ENCODE results near the gene POLR2H.

Gene POLR2H

DNA sequence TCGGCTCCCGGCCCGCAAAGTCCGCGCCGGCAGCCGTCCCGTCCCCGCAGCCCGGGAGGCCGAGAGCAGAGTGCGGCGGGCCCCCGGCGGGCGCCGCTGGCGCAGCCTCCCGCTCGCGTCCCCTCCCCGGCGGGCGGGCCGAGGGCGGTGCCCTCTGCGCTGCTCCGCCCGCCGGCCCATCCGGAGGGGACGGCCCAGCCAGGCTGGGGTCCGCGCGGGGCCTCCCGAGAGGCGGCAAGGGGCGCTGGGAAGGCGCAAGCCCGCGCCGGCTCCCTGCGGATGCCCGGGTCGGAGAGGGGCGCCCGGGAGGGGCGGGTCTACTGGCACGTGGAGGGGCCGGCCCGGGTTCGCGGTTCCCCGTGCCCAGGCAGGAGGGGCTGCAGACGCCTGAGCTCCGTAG is at the start of gene POLR2H, which contains the start of gene CLCN2:
POLR2H (plus strand) TSS at position 179 of the 400 bp plus-strand sequence. CDS start 1,783 bp downstream, outside the sequence.
CLCN2 (minus strand) TSS at position 74 of the 400 bp plus-strand sequence. CDS start 126 bp downstream, outside the sequence.
- DNase-seq (ENCODE audit: low read depth): no peak
- H3K4me3 ChIP-seq (ENCODE audit: control insufficient read depth, low read depth, low read length): peak within 1 kb of the TSS; percentile 91
- TF ChIP-seq, protein P1, sequence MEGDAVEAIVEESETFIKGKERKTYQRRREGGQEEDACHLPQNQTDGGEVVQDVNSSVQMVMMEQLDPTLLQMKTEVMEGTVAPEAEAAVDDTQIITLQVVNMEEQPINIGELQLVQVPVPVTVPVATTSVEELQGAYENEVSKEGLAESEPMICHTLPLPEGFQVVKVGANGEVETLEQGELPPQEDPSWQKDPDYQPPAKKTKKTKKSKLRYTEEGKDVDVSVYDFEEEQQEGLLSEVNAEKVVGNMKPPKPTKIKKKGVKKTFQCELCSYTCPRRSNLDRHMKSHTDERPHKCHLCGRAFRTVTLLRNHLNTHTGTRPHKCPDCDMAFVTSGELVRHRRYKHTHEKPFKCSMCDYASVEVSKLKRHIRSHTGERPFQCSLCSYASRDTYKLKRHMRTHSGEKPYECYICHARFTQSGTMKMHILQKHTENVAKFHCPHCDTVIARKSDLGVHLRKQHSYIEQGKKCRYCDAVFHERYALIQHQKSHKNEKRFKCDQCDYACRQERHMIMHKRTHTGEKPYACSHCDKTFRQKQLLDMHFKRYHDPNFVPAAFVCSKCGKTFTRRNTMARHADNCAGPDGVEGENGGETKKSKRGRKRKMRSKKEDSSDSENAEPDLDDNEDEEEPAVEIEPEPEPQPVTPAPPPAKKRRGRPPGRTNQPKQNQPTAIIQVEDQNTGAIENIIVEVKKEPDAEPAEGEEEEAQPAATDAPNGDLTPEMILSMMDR (IDR thresholded peaks at IDR 0.05; ENCODE audit: control insufficient read depth, insufficient read depth, low read depth, low read length, missing control alignments): no peak

DNA sequence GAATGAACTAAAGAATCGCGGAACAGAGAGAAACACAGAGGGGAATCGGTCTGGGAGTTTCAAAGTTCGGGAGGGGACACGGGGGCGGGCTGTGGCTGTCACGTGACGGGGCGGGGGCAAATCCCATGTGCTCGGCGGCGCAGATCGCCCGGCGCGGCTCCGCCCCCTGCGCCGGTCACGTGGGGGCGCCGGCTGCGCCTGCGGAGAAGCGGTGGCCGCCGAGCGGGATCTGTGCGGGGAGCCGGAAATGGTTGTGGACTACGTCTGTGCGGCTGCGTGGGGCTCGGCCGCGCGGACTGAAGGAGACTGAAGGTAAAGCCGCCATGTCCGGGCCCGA is 47.2 kb upstream of the POLR2H start, which contains the start of gene EIF4G1:
EIF4G1 (plus strand) TSS at position 244 of the 337 bp plus-strand sequence. CDS start 1,191 bp downstream, outside the sequence.
- peak within 1 kb of the TSS; percentile 70 for H3K4me3 ChIP-seq (ENCODE audit: control insufficient read depth, low read depth, low read length)
- TF ChIP-seq, protein P1 (IDR thresholded peaks at IDR 0.05; ENCODE audit: control insufficient read depth, insufficient read depth, low read depth, low read length, missing control alignments): no peak
- peak; percentile 70 for DNase-seq (ENCODE audit: low read depth)

DNA sequence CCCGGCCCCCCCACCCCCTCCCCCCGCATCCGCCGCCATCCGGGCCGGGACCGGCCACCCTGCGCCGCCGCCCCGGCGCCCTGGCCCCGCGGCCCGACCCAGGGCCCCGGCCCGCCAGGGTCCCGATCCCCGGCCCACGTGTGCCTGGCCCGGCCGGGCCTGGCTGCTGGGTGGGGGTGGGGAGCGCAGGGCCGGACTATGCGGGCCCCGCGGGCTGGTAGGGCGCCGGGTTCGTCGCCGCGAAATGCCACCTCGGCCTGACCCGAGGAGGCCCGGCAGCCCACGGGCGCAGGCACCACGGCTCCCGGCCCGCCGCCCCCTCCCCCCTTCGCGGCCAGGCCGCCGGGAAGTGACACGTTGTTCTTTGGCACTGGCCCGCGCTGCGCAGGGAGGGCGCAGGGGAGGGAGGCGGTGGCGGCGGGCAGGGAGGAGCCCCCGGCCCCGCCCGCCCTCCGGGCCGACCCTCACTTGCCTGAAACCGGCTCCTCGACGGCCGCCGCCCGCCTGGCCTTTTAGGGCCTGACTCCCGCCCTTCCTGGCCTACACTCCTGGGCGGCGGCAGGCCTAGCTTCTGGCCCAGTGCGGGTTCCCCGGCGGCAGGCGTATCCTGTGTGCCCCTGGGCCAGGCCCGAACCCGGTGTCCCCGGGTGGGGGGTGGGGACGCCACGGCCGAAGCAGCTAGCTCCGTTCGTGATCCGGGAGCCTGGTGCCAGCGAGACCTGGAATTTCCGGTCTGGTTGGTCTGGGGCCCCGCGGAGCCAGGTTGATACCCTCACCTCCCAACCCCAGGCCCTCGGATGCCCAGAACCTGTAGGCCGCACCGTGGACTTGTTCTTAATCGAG is 46.6 kb upstream of the POLR2H start:
- peak overlapping the region; percentile 70 for H3K4me3 ChIP-seq (ENCODE audit: control insufficient read depth, low read depth, low read length)
- TF ChIP-seq, protein P1 (IDR thresholded peaks at IDR 0.05; ENCODE audit: control insufficient read depth, insufficient read depth, low read depth, low read length, missing control alignments): no peak
- DNase-seq (ENCODE audit: low read depth): no peak

DNA sequence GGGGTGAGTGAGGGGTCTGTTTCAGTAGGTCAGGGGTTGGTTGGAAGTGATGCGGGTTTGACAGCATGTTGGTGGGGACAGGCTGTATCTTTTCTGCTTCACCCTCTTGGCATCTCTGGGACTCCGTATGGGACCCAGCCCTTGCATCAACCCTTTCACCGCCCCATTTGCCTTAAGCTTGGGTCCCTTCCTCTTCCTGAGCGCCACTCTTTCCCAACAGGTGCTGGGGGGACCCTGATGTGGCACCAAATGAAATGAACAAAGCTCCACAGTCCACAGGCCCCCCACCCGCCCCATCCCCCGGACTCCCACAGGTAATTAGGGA is 46.0 kb upstream of the POLR2H start:
- H3K4me3 ChIP-seq (ENCODE audit: control insufficient read depth, low read depth, low read length): peak overlapping the region; percentile 70
- DNase-seq (ENCODE audit: low read depth): no peak
- TF ChIP-seq, protein P1 (IDR thresholded peaks at IDR 0.05; ENCODE audit: control insufficient read depth, insufficient read depth, low read depth, low read length, missing control alignments): no peak

DNA sequence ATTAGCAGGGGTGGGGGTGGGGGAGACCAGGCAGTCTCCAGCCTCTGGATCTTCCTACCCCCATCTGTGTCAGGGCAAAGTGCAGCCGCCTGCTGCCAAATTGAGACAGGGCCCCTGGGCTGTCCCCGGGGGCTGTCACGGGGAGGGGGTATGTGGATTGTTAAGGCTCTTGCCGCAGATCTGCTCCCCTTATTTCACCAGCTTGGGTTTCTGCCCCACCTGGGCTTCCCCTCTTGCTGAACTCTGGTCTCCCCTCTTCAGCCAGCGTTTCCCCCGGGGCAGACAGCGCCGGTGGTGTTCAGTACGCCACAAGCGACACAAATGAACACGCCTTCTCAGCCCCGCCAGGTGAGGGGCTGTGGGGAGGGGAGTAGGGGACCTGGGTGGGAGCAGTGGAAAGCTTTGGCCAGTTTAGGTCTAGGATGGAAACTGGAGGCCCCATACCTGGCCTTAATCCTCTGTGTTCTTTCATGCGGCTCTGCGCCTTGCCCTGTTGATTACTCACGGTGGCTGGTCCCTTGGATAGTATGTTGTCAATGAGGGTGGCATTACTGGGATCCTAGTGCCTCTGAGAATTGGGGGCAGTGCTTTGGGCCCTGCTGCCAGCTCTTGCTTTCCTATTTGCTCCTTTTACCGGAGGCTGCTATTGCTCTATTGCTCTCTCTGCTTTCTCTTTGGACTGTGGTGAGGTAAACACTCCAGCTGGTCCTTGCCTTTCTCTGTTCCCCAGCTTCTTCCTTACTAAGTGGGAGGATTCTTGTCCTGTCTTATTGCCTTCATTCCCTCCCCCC is 45.4 kb upstream of the POLR2H start:
- DNase-seq (ENCODE audit: low read depth): no peak
- TF ChIP-seq, protein P1 (IDR thresholded peaks at IDR 0.05; ENCODE audit: control insufficient read depth, insufficient read depth, low read depth, low read length, missing control alignments): no peak
- peak overlapping the region; percentile 70 for H3K4me3 ChIP-seq (ENCODE audit: control insufficient read depth, low read depth, low read length)

DNA sequence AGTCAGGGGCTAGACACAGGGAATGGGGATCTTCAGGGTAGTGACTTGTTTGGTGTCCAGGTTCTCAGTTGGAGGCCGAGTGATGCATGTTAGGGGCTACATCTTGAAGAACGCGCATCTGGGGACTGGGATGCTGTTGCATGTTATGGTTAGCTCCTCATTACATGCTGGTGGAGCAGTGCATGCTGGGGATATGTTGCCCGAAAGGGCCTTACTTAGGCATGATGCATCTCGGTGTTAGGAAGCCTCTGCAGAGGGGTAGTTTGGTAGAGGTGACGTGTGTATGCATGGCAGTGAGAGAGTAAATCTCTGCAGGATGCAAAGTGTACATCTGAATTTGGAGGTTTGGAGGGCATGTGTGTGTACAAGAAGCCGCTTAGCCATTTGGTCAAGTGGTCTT is 44.7 kb upstream of the POLR2H start:
- TF ChIP-seq, protein P1 (IDR thresholded peaks at IDR 0.05; ENCODE audit: control insufficient read depth, insufficient read depth, low read depth, low read length, missing control alignments): no peak
- peak overlapping the region; percentile 70 for H3K4me3 ChIP-seq (ENCODE audit: control insufficient read depth, low read depth, low read length)
- DNase-seq (ENCODE audit: low read depth): no peak

Data from AG09309 (cell line).